ENCODE results near the gene OBSCN. TPM values are rescaled to one million over a fixed set of nuclear protein-coding genes. Genes with fewer than 3 reads are reported as not detected.

OBSCN gene
- total RNA-seq, 2 experiments from 2014 or later: 29.5 to 45.2 TPM

DNA sequence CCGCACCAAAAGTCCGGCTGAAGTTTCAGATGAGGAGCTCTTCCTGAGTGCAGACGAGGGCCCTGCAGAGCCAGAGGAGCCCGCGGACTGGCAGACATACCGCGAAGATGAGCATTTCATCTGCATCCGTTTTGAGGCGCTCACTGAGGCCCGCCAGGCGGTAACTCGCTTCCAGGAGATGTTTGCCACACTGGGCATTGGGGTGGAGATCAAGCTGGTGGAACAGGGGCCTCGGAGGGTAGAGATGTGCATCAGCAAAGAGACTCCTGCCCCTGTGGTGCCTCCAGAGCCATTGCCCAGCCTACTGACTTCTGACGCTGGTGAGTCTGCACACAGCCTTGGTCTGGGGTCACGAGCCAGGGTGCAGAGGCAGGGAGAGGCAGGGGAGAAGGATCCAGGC, 114.1 kb downstream of the OBSCN start:
- ChIA-PET CTCF (ENCODE audit: unreplicated experiment) (no interaction called here), POLR2A (no interaction called here)
- H3K9me3 ChIP-seq (ENCODE audit: low read length): no peaks in the 10 kb centered on the region; the same call in 1 of the 2 replicates
- H3K27ac ChIP-seq (ENCODE audit: low read depth, low read length, poor library complexity, severe bottlenecking): no peak overlapping the region
- H4K20me1 ChIP-seq (ENCODE audit: insufficient read depth, low read length): no peaks in the 10 kb centered on the region
- no peaks in the 10 kb centered on the region for H3K4me1 ChIP-seq (ENCODE audit: insufficient read depth, low read length, poor library complexity, severe bottlenecking)
- H3K4me2 ChIP-seq (ENCODE audit: low read length): no peak overlapping the region
- peaks cover 26% of the 10 kb centered on the region for H3K36me3 ChIP-seq (ENCODE audit: insufficient read depth, low read length)
- no peaks in the 10 kb centered on the region for H3K79me2 ChIP-seq (ENCODE audit: insufficient read depth, low read depth, low read length)
- BruUV-seq (replicated peaks): no TSS peak
- intact Hi-C loops (cut with micrococcal nuclease; ENCODE audit: unreplicated experiment): no loop called here
- no peak overlapping the region for H3K4me3 ChIP-seq (ENCODE audit: low read depth, low read length, poor library complexity, severe bottlenecking)
- TF ChIP-seq EZH2phosphoT487 (IDR thresholded peaks at IDR 0.05; ENCODE audit: borderline replicate concordance, low read depth, low read length): no peak
- TF ChIP-seq, protein P1, sequence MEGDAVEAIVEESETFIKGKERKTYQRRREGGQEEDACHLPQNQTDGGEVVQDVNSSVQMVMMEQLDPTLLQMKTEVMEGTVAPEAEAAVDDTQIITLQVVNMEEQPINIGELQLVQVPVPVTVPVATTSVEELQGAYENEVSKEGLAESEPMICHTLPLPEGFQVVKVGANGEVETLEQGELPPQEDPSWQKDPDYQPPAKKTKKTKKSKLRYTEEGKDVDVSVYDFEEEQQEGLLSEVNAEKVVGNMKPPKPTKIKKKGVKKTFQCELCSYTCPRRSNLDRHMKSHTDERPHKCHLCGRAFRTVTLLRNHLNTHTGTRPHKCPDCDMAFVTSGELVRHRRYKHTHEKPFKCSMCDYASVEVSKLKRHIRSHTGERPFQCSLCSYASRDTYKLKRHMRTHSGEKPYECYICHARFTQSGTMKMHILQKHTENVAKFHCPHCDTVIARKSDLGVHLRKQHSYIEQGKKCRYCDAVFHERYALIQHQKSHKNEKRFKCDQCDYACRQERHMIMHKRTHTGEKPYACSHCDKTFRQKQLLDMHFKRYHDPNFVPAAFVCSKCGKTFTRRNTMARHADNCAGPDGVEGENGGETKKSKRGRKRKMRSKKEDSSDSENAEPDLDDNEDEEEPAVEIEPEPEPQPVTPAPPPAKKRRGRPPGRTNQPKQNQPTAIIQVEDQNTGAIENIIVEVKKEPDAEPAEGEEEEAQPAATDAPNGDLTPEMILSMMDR (conservative IDR thresholded peaks at IDR 0.05; ENCODE audit: low read length): no peak
- no peak overlapping the region for H2AFZ ChIP-seq (ENCODE audit: low read length)
- DNase-seq (ENCODE audit: low spot score): no peak
- H3K9me2 ChIP-seq (ENCODE audit: insufficient read depth, low read length): no peaks in the 10 kb centered on the region

DNA sequence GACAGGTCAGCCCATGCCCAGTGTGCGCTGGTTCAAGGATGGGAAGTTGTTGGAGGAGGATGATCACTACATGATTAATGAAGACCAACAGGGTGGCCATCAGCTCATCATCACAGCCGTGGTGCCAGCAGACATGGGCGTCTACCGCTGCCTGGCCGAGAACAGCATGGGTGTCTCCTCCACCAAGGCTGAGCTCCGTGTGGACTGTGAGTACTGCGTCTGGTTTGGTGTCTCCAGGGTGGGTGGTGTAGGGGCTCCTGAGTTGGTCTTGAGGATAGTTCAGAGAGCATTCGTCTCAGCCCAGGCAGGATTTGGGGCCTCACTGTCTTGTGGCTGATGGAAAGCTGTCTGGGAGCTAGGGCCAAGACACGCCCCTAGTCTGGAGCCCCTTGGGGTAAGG, 115.6 kb downstream of the OBSCN start:
- intact Hi-C loops (cut with micrococcal nuclease; ENCODE audit: unreplicated experiment): no loop called here
- BruUV-seq (replicated peaks): no TSS peak

DNA sequence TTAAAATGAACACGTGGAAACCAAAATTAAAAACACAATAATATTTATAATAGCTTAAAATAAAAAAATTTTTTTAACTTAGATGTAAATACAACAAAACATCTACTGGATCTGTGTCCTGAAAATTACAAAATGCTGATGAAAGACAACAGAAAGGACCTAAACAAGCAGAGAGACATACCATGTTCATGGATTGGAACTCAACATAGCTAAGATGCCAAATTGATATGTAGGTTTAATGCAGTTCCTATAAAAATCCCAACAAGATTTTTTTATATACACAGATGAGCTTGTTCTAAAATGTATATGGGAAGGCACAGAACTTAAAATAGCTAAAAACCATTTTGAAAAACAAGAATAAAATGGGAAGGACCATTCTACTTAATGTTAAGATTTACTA, 117.4 kb downstream of the OBSCN start:
- TF ChIP-seq EZH2phosphoT487 (IDR thresholded peaks at IDR 0.05; ENCODE audit: borderline replicate concordance, low read depth, low read length): no peak
- no peak overlapping the region for H3K4me2 ChIP-seq (ENCODE audit: low read length)
- H3K9me3 ChIP-seq (ENCODE audit: low read length): no peaks in the 10 kb centered on the region; the same call in 1 of the 2 replicates
- no peaks in the 10 kb centered on the region for H3K79me2 ChIP-seq (ENCODE audit: insufficient read depth, low read depth, low read length)
- ChIA-PET POLR2A (interaction anchor here (0.9 kb wide), 1 partner anchor 100 kb away, joined by 3 read pairs; no protein-coding TSS in a partner anchor), CTCF (ENCODE audit: unreplicated experiment) (no interaction called here)
- peaks cover 12% of the 10 kb centered on the region for H3K36me3 ChIP-seq (ENCODE audit: insufficient read depth, low read length)
- no peak overlapping the region for H3K27ac ChIP-seq (ENCODE audit: low read depth, low read length, poor library complexity, severe bottlenecking)
- H3K4me1 ChIP-seq (ENCODE audit: insufficient read depth, low read length, poor library complexity, severe bottlenecking): no peaks in the 10 kb centered on the region
- no peaks in the 10 kb centered on the region for H4K20me1 ChIP-seq (ENCODE audit: insufficient read depth, low read length)
- intact Hi-C loops (cut with micrococcal nuclease; ENCODE audit: unreplicated experiment): no loop called here
- DNase-seq (ENCODE audit: low spot score): no peak
- no TSS peak for BruUV-seq (replicated peaks)
- no peak overlapping the region for H3K4me3 ChIP-seq (ENCODE audit: low read depth, low read length, poor library complexity, severe bottlenecking)
- H2AFZ ChIP-seq (ENCODE audit: low read length): no peak overlapping the region
- no peaks in the 10 kb centered on the region for H3K9me2 ChIP-seq (ENCODE audit: insufficient read depth, low read length)

More for the DNA sequence above, 115.6 kb downstream of the OBSCN start:
- ChIA-PET CTCF (ENCODE audit: unreplicated experiment) (no interaction called here), POLR2A (interaction anchor here (0.7 kb wide), 1 partner anchor 96 kb away, joined by 3 read pairs; no protein-coding TSS in a partner anchor)
- Histone ChIP-seq H3K79me2 (ENCODE audit: insufficient read depth, low read depth, low read length) (no peaks in the 10 kb centered on the region), H2AFZ (ENCODE audit: low read length) (no peak overlapping the region), H4K20me1 (ENCODE audit: insufficient read depth, low read length) (no peaks in the 10 kb centered on the region), H3K27ac (ENCODE audit: low read depth, low read length, poor library complexity, severe bottlenecking) (no peak overlapping the region), H3K4me2 (ENCODE audit: low read length) (no peak overlapping the region), H3K9me3 (ENCODE audit: low read length) (no peaks in the 10 kb centered on the region; the same call in 1 of the 2 replicates), H3K36me3 (ENCODE audit: insufficient read depth, low read length) (peaks cover 26% of the 10 kb centered on the region), H3K4me3 (ENCODE audit: low read depth, low read length, poor library complexity, severe bottlenecking) (no peak overlapping the region), H3K4me1 (ENCODE audit: insufficient read depth, low read length, poor library complexity, severe bottlenecking) (no peaks in the 10 kb centered on the region), H3K9me2 (ENCODE audit: insufficient read depth, low read length) (no peaks in the 10 kb centered on the region)
- no peak for TF ChIP-seq EZH2phosphoT487 (IDR thresholded peaks at IDR 0.05; ENCODE audit: borderline replicate concordance, low read depth, low read length)
- TF ChIP-seq, protein P1 (conservative IDR thresholded peaks at IDR 0.05; ENCODE audit: low read length): no peak
- no peak for DNase-seq (ENCODE audit: low spot score)

Data from OCI-LY7 (cell line).